Spleen (tissue), 11 donors: Measurements from ENCODE around the gene SSNA1. TPM values are rescaled to one million over a fixed set of nuclear protein-coding genes. Genes with fewer than 3 reads are reported as not detected.

ENCODE experiments used
- DNase-seq: peaks from one replicate; pipeline ENCODE4 v3.0.0-alpha.2; 2020
- H3K27ac ChIP-seq, 8 donors: fragments of 200-600 bp; sonication (generic) in 7 of 8; 1 replicate in 4 of 8; 2 replicates in 4 of 8; pipeline versions ENCODE4 v1.5.0 to v1.8.0; 2016 to 2021; ENCODE audit warnings: inconsistent platforms in 4 of 8, mild to moderate bottlenecking in 4 of 8, moderate library complexity in 1 of 8
- H3K27me3 ChIP-seq, 7 donors: fragments of 200-600 bp; sonication (generic) in 6 of 7; replicated peaks in 1 of 7; 1 replicate in 4 of 7; 2 replicates in 3 of 7; pipeline versions ENCODE4 v1.5.0 to v1.8.0; 2016 to 2021; ENCODE audit warnings: inconsistent platforms in 3 of 7, mild to moderate bottlenecking in 1 of 7
- H3K36me3 ChIP-seq, 6 donors: fragments of 200-600 bp; sonication (generic) in 5 of 6; 1 replicate in 4 of 6; 2 replicates in 2 of 6; pipeline versions ENCODE4 v1.5.0 to v1.8.0; 2016 to 2021; ENCODE audit warnings: inconsistent platforms in 2 of 6
- H3K4me1 ChIP-seq, 6 donors: fragments of 200-600 bp; sonication (generic) in 5 of 6; 1 replicate in 3 of 6; 2 replicates in 3 of 6; pipeline versions ENCODE4 v1.5.0 to v1.8.0; 2016 to 2021; ENCODE audit warnings: inconsistent platforms in 3 of 6
- H3K4me3 ChIP-seq, 8 donors: fragments of 200-600 bp; sonication (generic) in 7 of 8; 1 replicate in 4 of 8; 2 replicates in 4 of 8; pipeline versions ENCODE4 v1.5.0 to v1.8.0; 2016 to 2021; ENCODE audit warnings: inconsistent platforms in 4 of 8, mild to moderate bottlenecking in 4 of 8, moderate library complexity in 2 of 8
- H3K9me3 ChIP-seq, 8 donors: fragments of 200-600 bp; sonication (generic) in 7 of 8; 1 replicate in 4 of 8; 2 replicates in 4 of 8; pipeline versions ENCODE4 v1.5.0 to v1.8.0; 2016 to 2021; ENCODE audit warnings: inconsistent platforms in 4 of 8
- POLR2A ChIP-seq, 3 donors: fragments of 450-650 bp; IDR thresholded peaks; one replicate each; pipeline ENCODE4 v1.5.1; 2017; ENCODE audit warnings: antibody characterized with exemption in 3 of 3, mild to moderate bottlenecking in 1 of 3
- POLR2AphosphoS5 ChIP-seq, 3 donors: sonication (generic); formaldehyde crosslinking; IDR thresholded peaks; one replicate each; pipeline ENCODE4 v1.5.1; 2017; ENCODE audit warnings: antibody characterized with exemption in 3 of 3
- WGBS, 5 donors: extraction: QIAGEN DNeasy Blood & Tissue Kit in 3 of 5; methylation state at CpG; one replicate each; pipeline versions ENCODE4 v1.1.5 to v1.1.7; 2013 to 2018; 5-methylcytosine and 5-hydroxymethylcytosine counted together
- intact Hi-C: fragments of 100-400 bp; cut with DNase I; formaldehyde crosslinking; loops from one replicate; pipeline ENCODE4 v1.15.0; 2023; ENCODE audit warnings: low total_unique reads
- polyA plus RNA-seq, 3 donors: library from polyadenylated mRNA; stranded (reverse); fragments of 200-250 nt; gene quantifications; one replicate each; pipeline ENCODE4 v1.2.1, GENCODE V29; 2013
- total RNA-seq, 7 donors: library from RNA; depleted of rRNA in 3 of 7; stranded (reverse); fragments of >200 nt in 3 of 7; fragmentation: NEBNext Ultra II Directional in 4 of 7; extraction: Animal tissue kit (Norgen Biotek cat#: 25700) in 4 of 7; gene quantifications; one replicate each; pipeline versions ENCODE4 v1.1.0 to v1.2.1, GENCODE V29; 2016 to 2021
- TF ChIP-seq, protein P1 (sequence below), 11 experiments: fragments of 200-600 bp in 7 of 11; fragments of 450-650 bp in 4 of 11; sonication (generic) in 4 of 11; IDR thresholded peaks in 8 of 11; conservative IDR thresholded peaks in 3 of 11; 1 replicate in 7 of 11; 2 replicates in 4 of 11; pipeline versions ENCODE4 v1.4.0 to v1.8.0; 2016 to 2021; ENCODE audit warnings: antibody characterized with exemption in 11 of 11, inconsistent platforms in 4 of 11, mild to moderate bottlenecking in 1 of 11
- donor health status: healthy with polysubstance abuse.
- donor health status: DM: no; HTN: no; CAD: no; lungs with moderate emphysema.
- donor health status: DM: no; HTN: no; CAD: no.
- donor health status: Bipolar disorder and iron deficiency.
- donor health status: healthy.
- donor health status: DM: no; HTN: no; CAD: no.
- donor health status: DM: yes; HTN: yes; CAD: no.

Gene SSNA1
- total and polyA plus RNA-seq, 10 donors: 38.2 to 109 (median 48.0) TPM

DNA sequence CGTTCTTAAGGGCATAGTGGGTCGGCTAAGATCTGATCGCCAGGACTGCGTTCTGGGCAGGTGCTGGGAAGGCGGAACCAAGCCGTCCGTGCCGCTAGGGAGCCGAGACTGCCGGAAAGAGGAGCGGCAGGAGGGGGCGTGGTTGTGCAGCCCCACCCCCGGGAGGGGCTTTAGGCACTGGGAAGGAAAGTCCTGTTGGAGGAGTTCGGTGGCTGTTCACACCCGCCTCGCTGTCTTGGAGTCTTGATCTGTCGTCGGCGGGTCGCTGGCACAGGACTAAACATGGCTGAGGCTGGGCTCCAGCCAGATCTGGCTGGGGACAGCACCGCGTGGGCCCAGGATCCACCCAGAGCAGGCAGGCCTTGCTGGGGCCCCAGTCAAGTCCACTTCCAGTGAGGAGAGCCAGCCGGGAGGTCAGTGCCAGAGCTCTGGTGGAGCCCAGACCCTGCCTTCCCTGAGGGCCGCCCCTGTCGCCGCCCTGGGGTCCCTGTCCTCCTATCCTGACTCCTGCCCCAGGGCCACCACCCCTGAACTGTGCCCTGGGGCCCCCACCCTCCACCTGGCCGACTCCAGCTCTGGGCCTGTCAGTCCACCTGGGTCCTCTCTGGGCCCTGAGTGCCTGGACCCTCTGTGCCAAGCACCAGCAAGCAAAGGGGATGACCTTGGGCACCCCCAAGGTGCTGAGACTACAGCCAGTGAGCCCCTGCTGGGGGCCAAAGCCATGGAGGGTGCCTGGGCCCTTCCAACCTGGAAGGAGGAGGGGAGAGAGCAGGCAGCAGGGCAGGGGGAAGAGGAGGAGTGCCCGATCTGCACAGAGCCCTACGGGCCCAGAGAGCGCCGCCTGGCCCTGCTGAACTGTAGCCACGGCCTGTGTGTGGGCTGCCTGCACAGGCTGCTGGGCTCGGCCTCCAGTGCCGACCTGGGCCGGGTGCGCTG lies 29.1 kb downstream of the SSNA1 start:
- peaks cover 3 to 49% (median 27%) of the 10 kb centered on the region in 6 donors for H3K4me1 ChIP-seq
- H3K27ac ChIP-seq: peak overlapping the region in 3 of 8 donors; percentile 16 to 47 (median 26)
- WGBS, 5 donors: 72 to 79% (median 74%) methylated on average over 34 to 36 of the region's 36 CpGs
- H3K36me3 ChIP-seq: peaks cover 0 to 55% (median 13%) of the 10 kb centered on the region in 6 donors
- TF ChIP-seq POLR2AphosphoS5 (IDR thresholded peaks at IDR 0.05): peak in 1 of 3 donors; percentile 25
- TF ChIP-seq, protein P1, sequence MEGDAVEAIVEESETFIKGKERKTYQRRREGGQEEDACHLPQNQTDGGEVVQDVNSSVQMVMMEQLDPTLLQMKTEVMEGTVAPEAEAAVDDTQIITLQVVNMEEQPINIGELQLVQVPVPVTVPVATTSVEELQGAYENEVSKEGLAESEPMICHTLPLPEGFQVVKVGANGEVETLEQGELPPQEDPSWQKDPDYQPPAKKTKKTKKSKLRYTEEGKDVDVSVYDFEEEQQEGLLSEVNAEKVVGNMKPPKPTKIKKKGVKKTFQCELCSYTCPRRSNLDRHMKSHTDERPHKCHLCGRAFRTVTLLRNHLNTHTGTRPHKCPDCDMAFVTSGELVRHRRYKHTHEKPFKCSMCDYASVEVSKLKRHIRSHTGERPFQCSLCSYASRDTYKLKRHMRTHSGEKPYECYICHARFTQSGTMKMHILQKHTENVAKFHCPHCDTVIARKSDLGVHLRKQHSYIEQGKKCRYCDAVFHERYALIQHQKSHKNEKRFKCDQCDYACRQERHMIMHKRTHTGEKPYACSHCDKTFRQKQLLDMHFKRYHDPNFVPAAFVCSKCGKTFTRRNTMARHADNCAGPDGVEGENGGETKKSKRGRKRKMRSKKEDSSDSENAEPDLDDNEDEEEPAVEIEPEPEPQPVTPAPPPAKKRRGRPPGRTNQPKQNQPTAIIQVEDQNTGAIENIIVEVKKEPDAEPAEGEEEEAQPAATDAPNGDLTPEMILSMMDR (IDR thresholded peaks at IDR 0.05 in 8 of 11, conservative IDR thresholded peaks at IDR 0.05 in 3 of 11): no peak
- H3K9me3 ChIP-seq: no peaks in the 10 kb centered on the region
- H3K4me3 ChIP-seq: peak overlapping the region in 2 of 8 donors; percentile 13 to 50
- no peak for DNase-seq
- intact Hi-C loops: no loop called here
- peaks cover 0 to 14% (median 4%) of the 10 kb centered on the region in 7 donors for H3K27me3 ChIP-seq

GRCh38 chr9:137218212-137218753 lies 29.8 kb downstream of the SSNA1 start:
- intact Hi-C loops: no loop called here
- H3K4me1 ChIP-seq: peaks cover 8 to 56% (median 33%) of the 10 kb centered on the region in 6 donors
- WGBS, 5 donors: 87 to 93% (median 90%) methylated on average over 26 to 30 of the region's 30 CpGs
- no peaks in the 10 kb centered on the region for H3K9me3 ChIP-seq
- peaks cover 0 to 18% (median 4%) of the 10 kb centered on the region in 7 donors for H3K27me3 ChIP-seq
- H3K36me3 ChIP-seq: peaks cover 0 to 50% (median 13%) of the 10 kb centered on the region in 6 donors
- DNase-seq: no peak
- TF ChIP-seq POLR2A (IDR thresholded peaks at IDR 0.05) (no peak), POLR2AphosphoS5 (IDR thresholded peaks at IDR 0.05) (no peak)
- TF ChIP-seq, protein P1 (IDR thresholded peaks at IDR 0.05 in 8 of 11, conservative IDR thresholded peaks at IDR 0.05 in 3 of 11): no peak
- H3K27ac ChIP-seq: peak overlapping the region in 3 of 8 donors; percentile 26 to 50 (median 47)
- no peak overlapping the region for H3K4me3 ChIP-seq

DNA sequence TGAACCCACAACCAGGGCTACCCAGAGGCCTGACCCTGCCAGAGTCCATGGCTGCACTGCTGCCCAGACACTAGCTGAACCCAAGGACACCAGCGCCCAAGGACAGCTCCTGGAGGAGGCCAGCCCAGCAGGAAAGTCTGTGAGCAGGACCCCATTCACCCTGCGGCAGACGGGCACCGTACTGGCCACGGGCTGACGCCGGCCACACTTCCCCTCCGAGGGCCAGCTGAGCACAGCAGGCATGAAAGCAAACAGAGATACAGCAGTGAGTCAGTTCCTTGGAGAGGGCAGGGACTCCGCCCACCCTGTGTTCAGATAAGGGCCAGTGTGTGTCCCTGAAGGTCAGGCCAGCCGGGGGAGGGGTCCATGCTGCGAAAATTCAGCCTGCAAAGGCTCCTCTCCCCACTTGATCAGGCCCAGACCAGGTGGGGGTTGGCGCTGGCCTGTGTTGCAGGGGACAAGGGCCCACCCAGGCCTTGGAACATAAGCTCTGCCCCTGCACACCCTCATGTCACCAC lies 30.3 kb downstream of the SSNA1 start:
- DNase-seq: no peak
- Histone ChIP-seq H3K9me3 (no peaks in the 10 kb centered on the region), H3K27me3 (peaks cover 0 to 18% (median 4%) of the 10 kb centered on the region in 7 donors), H3K36me3 (peaks cover 0 to 45% (median 13%) of the 10 kb centered on the region in 6 donors), H3K4me3 (no peak overlapping the region), H3K4me1 (peaks cover 8 to 59% (median 34%) of the 10 kb centered on the region in 6 donors), H3K27ac (peak overlapping the region in 3 of 8 donors; percentile 26 to 50 (median 47))
- intact Hi-C loops: no loop called here
- WGBS, 5 donors: 76 to 83% (median 81%) methylated on average over 5 to 12 of the region's 12 CpGs
- TF ChIP-seq POLR2A (IDR thresholded peaks at IDR 0.05): no peak
- TF ChIP-seq, protein P1 (IDR thresholded peaks at IDR 0.05 in 8 of 11, conservative IDR thresholded peaks at IDR 0.05 in 3 of 11): no peak
- TF ChIP-seq POLR2AphosphoS5 (IDR thresholded peaks at IDR 0.05): peak; percentile 4 to 79 (median 49)
